Inflammatory macrophage (primary cell): ENCODE data around the gene NR2E3.
A peak's percentile ranks its signal among the peaks of the same experiment; 100 is the strongest.

Source experiments
- DNase-seq, 2 donors: peaks; one replicate each; pipeline ENCODE4 v3.0.0-alpha.2; 2020 to 2022

NR2E3 gene

DNA sequence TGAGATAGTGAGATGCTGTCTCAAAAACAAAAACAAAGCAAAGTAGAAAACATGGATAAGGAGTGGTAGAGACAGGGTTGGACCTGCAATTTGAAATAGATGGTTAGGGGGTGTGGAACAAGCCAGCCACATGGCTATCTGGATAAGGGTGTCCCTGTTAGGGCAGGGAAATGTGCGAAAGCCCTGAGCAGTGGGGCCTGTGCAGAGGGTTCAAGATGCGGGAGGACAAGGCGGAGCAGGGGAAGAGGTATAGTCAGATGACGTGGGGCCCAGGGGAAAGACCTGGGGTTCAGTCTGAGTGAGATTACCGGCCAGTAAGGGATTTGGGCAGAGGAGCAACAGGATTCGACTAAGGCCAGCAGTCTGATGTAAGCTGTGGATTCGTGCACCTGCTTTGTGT lies 18.4 kb upstream of the NR2E3 start:
- no peak for DNase-seq

DNA sequence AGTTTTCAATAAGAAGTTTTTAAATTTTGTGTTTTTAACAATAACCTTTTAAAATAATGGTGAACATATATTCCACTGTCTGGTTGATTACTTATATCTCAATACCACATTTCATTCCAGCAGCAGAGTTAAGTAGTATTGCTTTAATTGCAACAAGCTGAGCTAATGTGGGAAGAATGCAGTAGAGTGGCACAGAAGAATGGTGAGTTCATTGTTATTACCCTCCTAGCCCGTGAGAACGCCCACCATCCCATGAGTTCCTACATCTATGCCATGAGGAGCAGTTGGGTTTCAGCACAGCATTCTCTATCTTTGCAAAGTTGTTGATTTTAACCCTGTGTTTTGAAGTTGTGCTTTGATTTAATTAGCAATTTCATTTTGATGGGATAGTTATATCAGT lies 17.8 kb upstream of the NR2E3 start:
- DNase-seq, result no peak

DNA sequence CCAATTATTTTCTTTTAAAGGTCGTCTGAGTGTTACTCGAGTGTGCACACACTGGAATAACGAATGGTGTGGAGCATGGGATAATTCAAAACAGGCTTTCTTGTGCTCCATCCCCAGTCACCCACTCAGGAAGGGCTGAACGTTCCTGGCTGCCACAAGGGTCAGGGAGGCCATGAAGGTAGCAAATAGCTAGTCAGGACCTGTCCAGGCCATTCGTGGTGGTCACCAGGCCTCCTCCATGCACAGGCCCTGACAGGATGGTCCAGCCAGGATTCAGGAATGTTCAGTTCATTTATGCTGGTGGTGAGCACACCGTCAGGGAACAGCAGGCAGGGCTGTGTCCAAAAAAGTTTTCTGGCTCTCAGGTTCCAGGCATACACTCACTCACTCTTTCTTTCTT lies 11.7 kb upstream of the NR2E3 start:
- DNase-seq, result no peak

DNA sequence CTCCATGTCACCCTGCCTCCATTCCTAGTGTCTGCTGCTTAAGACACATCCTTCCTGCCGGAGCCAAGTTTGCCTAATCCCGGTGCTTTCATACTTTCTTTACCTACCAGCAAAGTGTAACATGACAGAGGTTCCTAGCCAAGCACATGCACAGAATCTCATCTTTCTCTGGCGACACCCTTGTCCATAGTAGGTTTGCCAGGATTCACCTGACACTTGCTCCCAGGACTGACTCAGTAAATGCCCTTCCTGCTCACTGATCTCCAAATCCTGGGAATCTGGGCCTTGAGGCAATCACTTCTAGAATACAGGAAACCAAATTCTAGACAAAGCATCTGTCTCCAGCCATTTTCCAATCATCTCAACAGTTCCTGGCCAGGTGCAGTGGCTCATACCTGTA lies 10.2 kb upstream of the NR2E3 start:
- no peak for DNase-seq

DNA sequence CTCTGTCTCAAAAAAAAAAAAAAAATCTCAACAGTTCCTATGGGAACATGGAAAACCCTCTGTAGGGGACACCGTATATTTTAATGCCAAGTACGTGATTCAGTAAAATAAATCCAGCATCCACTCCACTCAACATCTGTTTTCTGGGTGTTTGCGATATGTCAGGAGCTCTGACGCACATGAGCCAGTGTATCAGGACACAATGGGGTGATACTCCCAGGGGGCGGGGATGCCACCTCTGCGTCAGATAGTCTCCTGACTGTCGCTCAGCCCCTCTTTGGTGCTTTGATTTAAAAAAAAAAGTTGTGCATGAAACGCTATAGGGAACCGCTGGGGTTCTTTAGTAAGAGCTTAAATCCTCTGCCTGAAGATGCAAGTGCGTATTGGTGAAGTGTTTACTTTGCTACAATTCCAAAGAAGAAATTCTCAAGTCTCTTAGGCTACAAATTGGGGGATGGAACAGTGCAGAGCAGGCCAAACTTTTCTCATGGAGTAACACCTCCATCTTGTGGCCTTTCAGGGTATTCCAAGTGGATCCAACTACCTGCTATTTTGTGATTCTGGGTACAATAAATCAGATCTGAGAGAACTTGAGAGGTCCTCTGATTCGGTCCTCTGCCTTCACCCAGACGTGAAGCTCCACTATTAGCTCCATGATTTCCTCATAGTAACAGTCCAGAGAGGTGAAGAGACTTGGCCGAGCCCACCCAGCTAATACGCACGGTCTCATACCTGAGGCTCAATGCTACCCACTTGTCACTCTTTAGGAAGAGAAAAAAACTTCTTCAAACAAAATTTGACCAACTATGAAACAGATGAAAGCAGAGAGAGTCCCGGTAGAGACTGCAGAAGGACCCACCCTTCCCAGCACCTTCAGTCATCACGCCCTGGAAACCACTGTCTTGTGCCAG lies 9.3 kb upstream of the NR2E3 start:
- peak; percentile 54 for DNase-seq

DNA sequence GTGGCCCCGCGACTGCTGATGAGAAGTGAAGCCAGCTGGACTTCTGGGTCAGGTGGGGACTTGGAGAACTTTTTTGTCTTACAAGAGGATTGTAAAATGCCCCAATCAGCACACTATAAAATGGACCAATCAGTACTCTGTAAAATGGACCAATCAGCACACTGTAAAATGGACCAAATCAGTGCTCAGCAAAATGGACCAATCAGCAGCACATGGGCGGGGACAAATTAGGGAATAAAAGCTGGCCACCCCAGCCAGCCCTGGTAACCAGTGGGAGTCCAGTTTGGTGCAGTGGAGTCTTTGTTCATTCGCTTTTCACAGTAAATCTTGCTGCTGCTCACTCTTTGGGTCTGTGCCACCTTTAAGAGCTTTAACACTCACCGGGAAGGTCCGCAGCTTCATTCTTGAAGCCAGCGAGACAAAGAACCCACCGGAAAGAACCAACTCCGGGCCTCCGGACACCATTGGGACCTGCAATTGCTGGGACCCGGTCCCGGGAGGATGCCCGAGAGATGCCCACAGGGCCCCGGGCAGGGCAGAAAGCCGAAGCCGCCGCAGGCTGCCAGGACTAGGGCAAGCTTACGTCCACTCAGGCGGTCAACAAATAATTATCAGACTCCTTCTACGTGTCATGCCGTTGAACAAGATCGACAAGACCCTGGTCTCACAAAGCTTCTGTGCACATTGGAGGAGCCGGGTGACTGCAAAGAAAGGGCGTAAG lies 8.3 kb upstream of the NR2E3 start:
- peak in 1 of 2 donors; percentile 6 for DNase-seq

DNA sequence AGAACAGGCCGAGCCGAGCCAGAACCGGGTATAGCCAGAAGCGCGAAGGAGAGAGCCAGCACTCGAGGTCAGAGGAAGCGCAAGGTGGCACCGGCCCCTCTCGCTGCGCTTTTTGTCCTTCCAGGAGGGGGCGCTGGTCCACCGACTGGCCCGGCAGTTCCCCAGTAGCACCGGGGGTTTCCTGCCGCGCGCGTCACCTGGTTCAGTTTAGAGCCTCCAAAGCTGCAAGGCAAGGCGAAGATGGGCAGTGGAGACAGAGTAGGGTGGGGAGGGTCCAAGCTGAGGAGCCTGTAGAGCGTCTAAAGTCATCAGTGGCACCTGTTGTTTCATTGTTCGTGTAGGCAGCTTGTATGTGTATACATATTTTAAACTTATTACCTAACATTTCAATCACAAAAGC lies 7.6 kb upstream of the NR2E3 start:
- DNase-seq, result peak; percentile 3 to 14

DNA sequence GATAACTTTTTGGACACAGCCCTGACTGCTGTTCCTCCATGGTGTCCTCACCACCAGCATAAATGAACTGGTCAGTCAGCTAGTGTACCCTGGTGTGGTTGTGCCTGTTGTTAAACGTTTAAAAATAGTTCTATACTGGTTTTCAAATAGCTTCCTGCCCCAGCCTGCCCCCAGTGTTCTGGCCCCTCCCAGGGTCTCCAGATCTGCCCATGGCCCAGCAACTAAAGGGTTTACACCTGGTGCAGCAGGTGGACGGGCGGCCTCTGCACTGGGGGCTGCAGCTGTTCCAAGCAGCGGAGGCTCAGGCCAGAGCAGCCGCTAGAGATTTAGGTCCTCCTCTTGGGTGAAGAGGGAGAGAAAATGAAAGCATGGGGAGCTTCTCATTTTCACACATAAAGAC lies 6.1 kb upstream of the NR2E3 start:
- DNase-seq, result no peak

DNA sequence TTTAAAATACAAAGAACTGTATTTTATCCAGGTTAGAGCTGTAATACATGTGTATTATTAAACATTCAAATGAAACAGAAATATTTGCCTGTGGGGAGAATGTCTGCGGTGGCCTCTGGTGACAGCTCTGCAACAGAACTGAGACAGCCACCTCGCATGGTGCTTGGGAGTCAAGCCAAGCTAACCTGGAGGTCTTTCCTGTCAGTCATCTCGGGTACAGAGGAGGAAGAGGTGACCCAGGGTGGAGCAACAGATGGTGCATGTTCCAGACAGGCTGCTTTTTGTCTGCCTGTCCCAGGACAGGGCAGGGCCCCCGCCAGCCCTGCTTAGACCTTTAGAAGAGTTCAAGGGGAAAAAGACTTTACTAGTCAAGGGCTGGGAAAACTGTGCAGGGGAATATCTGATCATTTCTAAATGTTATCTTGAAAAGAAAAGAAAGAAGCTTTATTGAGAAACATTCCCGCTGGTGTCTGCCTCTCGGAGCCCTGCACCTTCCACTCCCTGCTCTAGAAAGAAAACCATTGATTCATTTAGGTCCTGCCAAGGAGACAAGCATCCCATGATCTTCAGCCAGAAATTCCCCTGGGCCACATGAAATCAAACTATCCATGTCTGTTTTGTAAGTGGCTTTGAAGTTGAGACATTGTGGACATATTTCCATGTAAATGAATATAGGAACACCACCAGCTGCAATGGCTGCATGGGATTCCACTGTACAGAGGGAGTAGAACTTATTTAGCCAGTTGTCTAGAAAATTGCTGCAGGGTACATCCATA lies 5.5 kb upstream of the NR2E3 start:
- no peak for DNase-seq

DNA sequence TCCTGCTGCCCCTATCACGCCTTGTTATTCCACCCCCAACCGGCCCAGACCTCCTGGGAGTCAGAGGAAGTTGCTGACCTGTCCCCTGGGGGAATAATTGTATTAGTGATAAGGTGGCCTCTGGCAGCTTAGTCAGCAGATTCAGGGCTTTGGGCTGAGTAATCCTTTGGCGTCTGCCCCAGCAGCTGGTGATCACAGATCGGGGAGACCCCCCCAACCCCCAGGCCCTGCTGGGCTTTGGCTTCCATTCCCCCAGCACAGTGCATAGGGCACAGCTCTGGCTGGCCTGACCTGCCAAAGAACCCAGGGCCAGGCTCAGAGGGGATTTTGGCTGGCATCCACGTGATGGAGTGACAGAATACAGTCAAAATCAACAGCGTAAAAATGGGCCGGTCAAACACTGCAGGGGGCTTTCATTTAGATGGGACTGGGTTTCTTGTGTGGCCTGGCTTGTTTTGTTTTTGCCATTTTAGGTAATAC lies 3.9 kb upstream of the NR2E3 start:
- DNase-seq, result no peak

DNA sequence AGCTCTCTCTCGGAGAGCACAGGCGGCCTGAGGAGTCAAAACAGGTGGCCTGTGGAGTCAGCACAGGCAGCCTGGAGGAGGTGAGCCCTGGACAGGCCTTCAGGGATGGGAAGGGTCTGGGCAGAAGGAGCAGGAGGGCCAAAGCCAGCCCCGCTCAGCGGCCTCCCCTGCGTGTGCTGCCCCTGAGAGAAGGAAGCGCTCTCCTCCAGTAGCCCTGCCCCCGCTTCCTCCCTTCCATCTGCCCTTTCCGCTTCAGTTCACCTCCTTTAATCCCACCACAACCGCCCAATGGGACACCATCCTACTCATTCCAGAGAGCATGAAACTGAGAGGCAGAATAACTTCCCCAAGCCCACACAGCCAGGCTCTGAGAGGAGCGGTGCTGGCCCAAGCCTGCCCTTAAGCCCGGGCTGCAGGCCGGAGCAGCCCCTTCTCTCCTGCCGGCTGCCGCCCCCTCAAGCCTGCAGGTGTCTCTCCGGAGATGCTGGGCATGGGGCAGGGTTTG lies 3.2 kb upstream of the NR2E3 start:
- DNase-seq, result no peak

DNA sequence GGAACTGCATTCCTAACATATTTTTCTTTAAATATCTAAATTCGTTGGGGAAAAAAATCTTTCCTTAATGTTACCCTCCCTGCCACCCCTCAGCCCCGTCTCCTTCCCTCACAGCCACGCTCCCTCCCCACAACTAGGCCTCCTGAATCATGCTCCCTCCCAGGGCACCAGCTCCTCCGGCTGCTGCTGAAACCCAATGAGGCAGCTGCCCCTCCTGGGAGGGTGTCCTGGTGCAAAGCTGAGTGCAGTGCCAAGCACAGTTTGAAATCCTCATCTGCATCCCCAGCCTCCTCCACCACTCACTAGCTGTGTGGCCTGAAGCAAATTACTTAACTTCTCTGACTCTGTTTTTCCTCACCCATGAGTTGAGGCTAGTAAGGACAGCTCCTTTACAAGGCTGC lies 2.7 kb upstream of the NR2E3 start:
- DNase-seq, result no peak

DNA sequence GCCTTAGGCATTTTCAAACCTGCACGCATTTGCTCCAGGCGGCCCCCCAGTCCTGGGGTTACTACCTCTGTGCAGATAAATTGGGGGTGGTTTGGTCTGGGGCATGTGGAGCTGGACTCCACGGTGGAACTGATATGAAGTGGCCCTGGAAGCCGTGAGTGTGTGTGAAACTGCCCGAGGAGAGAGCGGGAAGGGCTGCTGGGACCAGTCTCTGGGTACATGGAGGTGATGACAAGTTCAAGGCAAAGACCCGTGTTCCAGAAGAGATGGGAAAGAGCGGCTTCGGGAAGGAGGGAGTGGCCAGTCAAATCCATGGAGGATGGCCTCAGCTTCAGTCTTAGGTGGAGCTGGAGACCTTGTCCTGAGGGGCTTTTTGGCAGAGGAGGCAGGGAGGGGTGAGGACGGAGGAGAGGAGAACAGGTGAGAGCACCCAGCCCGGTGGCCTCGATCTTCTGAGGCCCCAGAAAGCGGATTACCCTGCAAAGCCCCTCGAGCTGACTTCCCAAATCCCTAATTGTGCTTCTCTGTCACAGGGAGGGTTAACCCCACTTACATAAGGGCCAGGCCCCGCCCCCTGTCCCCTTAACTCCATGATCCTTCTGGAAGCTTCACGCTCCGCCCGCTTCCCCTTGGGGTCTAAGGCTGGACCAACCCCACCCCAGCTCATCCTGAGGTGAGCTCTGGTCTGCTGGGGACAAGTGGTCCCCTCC lies 1.9 kb upstream of the NR2E3 start:
- DNase-seq, result no peak

DNA sequence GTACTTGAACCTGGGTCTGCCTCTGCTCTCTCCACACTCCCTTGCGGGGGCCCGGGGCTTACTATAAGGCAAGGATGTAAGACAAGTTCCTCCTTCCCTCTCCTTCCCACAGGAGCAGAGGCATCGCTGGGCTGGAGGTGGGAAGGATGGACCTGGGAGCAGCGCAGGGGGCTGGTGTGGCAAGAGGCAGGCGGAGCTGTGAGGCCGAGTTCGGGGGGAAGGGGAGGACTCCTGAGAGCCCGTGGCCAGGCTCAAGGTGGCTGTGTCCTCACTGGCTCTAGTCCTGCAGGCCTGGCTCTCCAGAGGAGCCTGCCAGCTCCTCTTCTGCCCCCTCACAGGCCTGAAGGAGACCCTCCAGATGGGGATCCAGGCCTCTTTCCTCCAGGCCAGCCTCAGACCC lies 1.0 kb upstream of the NR2E3 start:
- no peak for DNase-seq

DNA sequence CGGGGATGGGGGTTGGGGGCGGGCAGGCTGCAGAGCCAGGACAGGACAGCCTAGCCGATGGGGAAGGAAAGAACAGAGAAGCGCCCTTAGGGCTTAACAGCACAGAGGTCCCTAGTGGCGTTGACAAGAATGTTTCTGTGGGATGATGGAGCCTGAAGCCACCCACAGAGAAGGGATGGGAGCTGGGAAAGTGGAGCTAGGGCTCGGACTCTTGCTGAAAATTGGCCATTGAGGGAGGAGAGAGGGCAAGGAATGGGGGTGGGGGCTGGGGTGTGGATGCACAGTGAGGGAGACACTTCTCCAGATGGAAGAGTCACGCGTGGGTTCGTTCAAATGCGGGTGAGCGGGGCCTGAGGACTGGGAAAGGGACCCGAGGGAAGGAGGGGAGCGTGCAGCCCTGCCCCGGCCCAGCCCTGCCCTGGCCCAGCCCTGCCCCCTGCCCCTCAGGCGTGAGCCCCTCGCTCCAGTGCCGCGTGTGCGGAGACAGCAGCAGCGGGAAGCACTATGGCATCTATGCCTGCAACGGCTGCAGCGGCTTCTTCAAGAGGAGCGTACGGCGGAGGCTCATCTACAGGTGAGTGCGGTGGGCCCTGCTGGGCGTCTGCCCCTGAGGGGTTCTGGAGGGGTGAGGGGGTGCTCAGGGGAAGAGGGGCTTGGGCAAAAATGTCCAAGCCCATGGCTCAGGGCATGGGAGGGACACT lies 832 bp downstream of the NR2E3 start:
- DNase-seq, result no peak

DNA sequence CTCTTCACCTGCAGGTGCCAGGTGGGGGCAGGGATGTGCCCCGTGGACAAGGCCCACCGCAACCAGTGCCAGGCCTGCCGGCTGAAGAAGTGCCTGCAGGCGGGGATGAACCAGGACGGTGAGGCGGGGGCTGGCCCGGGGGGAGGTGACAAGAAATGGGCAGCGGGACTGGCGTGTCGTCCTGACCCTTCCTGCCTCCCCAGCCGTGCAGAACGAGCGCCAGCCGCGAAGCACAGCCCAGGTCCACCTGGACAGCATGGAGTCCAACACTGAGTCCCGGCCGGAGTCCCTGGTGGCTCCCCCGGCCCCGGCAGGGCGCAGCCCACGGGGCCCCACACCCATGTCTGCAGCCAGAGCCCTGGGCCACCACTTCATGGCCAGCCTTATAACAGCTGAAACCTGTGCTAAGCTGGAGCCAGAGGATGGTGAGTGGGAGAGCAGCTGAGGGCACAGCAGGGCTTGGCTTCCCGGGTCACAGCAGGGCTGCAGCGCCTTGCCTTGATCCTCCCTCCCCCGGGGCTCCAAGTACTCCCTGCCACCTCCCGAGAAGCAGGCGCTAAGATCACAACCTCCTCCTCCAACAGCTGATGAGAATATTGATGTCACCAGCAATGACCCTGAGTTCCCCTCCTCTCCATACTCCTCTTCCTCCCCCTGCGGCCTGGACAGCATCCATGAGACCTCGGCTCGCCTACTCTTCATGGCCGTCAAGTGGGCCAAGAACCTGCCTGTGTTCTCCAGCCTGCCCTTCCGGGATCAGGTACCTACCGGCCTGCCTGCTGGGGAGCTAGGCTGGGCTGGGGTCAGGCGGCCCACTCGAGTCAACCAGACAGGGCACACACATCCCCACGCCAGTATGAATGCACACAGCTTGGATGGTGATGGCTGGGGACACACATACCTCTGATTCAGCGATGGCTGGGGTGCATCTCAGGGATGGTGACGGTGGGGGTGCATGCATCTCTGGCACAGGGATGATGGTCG lies 1.7 kb downstream of the NR2E3 start:
- DNase-seq, result no peak

DNA sequence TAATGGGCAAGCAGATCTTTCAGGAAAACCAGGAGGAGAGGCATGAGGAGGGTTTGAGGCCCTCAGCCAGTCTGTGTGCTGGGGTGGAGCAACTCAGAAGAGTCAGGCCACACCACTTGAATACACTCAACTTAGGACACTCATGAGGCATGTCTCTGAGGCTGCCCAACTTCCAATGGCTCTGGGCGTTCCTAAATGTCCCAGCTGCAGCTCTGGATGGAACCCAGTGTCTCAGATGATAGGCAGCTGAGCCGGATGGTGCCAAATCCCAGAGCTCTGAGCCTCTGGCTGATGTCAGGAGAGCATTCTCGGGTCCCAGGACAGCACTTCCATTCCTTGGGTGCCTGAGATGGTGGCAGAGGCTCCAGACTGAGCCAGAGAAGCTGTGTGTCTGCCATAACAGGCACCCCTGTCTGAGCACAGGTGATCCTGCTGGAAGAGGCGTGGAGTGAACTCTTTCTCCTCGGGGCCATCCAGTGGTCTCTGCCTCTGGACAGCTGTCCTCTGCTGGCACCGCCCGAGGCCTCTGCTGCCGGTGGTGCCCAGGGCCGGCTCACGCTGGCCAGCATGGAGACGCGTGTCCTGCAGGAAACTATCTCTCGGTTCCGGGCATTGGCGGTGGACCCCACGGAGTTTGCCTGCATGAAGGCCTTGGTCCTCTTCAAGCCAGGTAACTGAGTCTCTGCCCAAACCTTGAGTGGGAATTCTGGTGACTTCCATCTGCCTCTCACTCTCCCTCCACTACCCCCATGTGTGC lies 2.8 kb downstream of the NR2E3 start:
- no peak for DNase-seq

DNA sequence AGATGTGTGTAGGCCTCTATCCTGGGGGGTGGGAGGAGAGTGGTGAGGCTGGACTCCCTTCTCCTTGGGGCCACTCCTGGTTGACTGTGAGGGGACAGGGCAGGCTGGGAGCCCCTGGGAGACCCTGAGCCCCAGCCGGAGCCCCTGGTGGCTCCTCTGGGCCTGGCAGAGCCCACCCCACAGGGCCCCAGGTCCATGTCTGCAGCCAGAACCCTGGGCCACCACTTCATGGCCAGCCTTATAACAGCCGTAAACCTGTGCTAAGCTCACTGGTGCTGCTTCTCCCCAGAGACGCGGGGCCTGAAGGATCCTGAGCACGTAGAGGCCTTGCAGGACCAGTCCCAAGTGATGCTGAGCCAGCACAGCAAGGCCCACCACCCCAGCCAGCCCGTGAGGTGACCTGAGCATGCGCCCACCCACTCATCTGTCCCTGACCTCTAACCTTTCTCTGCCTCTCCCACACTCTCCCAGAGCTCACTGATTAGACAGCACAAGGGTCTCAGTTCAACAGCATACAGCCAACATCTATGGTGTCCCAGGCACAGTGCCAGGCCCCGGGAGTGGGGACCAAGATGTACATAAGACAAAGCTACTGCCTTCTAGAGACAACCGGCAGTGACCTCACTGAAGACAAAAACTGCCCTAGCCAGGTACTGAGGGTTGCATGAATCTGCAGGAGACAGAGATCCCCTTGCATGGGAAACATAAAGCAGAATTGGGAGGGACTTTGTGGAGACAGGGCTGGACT lies 3.5 kb downstream of the NR2E3 start:
- DNase-seq, result no peak

DNA sequence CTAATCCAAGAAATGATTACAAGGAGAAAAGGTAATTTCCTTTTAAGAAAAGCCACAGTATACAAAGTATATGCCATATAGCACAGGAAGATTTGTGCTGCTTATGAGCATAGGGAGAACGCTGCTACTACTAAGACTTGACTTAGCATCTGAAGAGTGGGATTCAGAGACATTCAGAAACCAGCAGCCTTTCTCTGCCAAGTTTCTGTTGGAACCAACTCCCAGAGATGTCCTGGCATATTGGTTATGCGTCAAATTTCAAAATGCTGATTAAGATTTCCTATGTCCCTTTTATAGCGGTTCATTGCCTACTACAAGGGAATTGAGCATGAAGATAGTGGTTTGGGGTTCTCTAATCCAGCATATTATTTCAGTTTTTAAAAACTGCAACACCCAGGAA lies 4.9 kb downstream of the NR2E3 start:
- DNase-seq, result no peak
